C4-2B (cell line): ENCODE measurements around the gene FGFBP3.

Experiments
- H3K27ac ChIP-seq: fragments of 450-650 bp; 2 replicates; pipeline ENCODE4 v1.5.1; 2017
- ZFX ChIP-seq: fragments of 450-650 bp; IDR thresholded peaks from 2 replicates; pipeline ENCODE4 v1.6.1; 2017
- TF ChIP-seq, protein P1 (sequence below): fragments of 450-650 bp; conservative IDR thresholded peaks from 2 replicates; pipeline ENCODE4 v1.5.1; 2017; ENCODE audit warnings: mild to moderate bottlenecking

Gene FGFBP3

DNA sequence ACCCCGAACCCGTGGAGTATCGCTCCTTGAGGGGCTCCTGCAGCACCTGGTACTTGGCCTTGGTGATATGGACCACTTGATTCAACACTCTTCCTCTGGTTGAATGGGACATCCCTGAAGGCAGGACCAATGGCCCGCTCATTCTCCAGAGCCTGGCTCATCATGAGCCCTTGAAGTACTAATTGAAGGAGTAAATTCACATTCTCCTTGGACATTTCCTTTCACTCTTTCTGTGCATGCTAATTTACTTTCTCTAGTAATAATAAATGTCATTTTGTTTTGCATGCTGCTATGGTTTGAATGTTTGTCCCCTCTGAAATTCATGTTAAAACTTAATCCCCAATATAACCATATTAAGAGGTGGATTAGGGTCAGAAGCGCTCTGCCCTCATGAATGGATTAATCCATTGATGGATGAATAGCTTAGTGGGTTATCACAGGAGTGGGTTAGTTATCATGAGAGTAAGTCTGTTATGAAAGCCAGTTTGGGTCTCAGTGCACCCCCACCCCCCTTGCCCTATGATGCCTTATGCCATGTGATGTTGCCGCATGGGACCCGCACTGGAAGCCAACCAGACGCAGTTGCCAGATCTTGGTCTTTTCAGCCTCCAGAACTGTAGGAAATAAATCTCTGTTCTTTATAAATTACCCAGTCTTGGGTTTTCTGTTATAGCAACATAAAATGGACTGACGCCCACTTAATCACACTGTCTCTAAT lies 23.8 kb downstream of the FGFBP3 start:
- H3K27ac ChIP-seq = no peak overlapping the region
- no peak for TF ChIP-seq ZFX
- TF ChIP-seq, protein P1, sequence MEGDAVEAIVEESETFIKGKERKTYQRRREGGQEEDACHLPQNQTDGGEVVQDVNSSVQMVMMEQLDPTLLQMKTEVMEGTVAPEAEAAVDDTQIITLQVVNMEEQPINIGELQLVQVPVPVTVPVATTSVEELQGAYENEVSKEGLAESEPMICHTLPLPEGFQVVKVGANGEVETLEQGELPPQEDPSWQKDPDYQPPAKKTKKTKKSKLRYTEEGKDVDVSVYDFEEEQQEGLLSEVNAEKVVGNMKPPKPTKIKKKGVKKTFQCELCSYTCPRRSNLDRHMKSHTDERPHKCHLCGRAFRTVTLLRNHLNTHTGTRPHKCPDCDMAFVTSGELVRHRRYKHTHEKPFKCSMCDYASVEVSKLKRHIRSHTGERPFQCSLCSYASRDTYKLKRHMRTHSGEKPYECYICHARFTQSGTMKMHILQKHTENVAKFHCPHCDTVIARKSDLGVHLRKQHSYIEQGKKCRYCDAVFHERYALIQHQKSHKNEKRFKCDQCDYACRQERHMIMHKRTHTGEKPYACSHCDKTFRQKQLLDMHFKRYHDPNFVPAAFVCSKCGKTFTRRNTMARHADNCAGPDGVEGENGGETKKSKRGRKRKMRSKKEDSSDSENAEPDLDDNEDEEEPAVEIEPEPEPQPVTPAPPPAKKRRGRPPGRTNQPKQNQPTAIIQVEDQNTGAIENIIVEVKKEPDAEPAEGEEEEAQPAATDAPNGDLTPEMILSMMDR = no peak

- TF ChIP-seq, protein P1 = no peak
- no peak for TF ChIP-seq ZFX
- no peak overlapping the region for H3K27ac ChIP-seq
These were observed 24.8 kb downstream of the FGFBP3 start for GRCh38 chr10:91884536-91884935.

DNA sequence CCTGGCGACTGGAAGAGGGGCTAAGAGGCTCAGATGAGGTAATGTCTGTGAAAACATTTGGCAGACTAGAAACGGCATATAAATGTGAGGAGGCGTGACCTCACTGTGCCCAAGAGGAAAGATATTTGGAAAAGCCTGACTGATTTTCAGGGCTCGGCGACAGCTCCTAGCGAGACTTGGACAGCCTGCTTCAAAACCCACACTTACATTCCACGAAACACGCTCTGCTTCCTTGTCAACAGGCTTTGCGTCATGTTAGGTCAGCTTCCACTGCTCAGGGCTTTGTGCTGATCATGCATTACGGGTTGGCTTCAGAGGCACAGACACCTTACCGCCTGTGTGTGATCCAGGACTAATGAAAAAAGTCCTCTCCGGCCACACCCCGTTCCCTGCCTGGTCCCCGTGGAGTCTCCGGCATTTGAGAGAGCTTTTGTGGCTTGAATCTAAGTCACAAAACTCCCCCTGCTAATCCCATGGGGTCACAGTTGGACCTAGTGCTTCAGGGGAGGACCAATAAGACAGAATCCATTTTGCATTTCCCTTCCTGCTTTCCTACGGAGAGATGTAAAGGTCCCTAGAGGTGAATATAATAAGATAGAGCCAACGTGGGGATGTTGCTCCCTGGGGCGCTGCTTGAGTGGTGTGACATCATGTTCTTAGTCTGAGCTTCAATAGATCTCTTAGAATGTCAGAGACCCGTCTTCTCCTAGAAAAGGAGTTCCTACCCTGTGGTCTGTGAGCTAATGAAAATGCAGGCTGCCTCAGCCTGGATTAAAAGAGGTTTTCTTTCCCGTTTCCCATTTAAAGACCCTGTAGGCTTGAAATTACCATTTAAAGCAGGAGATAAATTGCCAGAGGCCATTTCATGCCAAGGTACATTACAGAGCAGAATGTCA lies 25.5 kb downstream of the FGFBP3 start:
- TF ChIP-seq ZFX = no peak
- TF ChIP-seq, protein P1 = no peak
- H3K27ac ChIP-seq = no peak overlapping the region

DNA sequence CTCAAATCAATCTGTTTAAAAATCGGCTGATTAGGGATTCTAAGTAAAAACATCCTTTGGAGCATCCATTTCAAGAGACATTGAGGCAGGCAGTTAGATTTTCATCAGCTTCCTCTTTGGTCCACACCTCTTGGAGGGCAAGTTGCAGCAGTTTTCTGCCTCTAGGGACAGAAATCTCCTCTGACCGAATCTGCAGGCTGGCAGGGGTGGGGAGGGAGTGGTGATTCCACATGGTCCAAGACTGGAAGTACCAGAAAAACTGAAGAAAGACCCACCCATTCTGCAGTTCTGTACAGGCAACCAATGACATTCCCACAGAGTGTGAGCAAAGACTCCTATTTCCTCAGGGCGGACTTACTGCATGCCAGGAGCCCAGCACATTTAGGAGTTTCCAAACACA lies 29.0 kb downstream of the FGFBP3 start:
- no peak overlapping the region for H3K27ac ChIP-seq
- TF ChIP-seq ZFX = no peak
- TF ChIP-seq, protein P1 = no peak; the same call in 1 of the 2 replicates

DNA sequence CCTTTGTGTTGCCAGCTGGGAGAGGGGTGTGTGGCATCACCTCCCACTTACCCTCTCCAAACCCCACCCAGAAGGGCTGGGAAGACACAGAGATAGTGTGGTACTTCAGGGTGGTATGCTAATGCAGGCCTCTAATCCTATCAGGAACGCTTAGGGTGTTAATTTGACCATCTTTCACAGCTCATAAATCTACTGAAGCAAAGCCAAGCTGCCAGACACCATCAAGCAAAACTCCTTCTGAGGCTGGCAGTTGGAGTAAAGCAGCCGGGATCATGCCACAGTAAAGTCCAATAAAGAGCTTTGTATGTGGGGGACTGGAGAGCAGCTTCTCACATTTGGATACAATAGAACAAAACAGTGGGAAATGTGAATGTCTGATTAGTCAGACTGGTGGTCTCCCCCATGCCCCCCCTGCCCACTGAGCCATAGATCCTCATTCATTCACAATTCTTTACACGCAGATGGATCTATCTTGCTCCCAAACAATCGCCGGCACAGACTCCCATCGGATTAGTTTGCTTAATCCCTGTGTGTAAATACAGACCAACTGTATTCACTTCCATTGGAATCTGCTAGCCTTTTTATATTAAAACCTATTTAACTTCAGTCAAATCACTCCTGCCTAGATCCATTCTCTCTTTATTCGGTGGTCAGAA lies 29.6 kb downstream of the FGFBP3 start:
- TF ChIP-seq ZFX = no peak
- TF ChIP-seq, protein P1 = no peak
- no peak overlapping the region for H3K27ac ChIP-seq

GRCh38 chr10:91875779-91876178 lies 33.5 kb downstream of the FGFBP3 start:
- TF ChIP-seq, protein P1 = no peak
- TF ChIP-seq ZFX = no peak
- H3K27ac ChIP-seq = no peak overlapping the region

GRCh38 chr10:91875156-91875555 lies 34.1 kb downstream of the FGFBP3 start:
- TF ChIP-seq, protein P1 = no peak
- TF ChIP-seq ZFX = no peak
- no peak overlapping the region for H3K27ac ChIP-seq
